H9 (cell line): Measurements from ENCODE around the gene MSS51. TPM values are rescaled to one million over a fixed set of nuclear protein-coding genes. Genes with fewer than 3 reads are reported as not detected.

Source experiments
- DNase-seq: peaks from one replicate; pipeline ENCODE4 v3.0.0-alpha.2; 2017
- H2AFZ ChIP-seq: one replicate; pipeline ENCODE4 v1.6.1; 2013; ENCODE audit warnings: mild to moderate bottlenecking, low read length, control low read depth, moderate library complexity
- H2AK5ac ChIP-seq: 2 replicates; pipeline ENCODE4 v1.6.1; 2013; ENCODE audit warnings: low read length, control low read depth, mixed read lengths; ENCODE audit not compliant: insufficient read length
- H2BK120ac ChIP-seq: one replicate; pipeline ENCODE4 v1.6.1; 2013; ENCODE audit warnings: low read depth, mild to moderate bottlenecking, low read length, control low read depth, inconsistent platforms; ENCODE audit not compliant: poor library complexity, severe bottlenecking
- H2BK12ac ChIP-seq: 2 replicates; pipeline ENCODE4 v1.6.1; 2013; ENCODE audit warnings: low read length, control low read depth, mixed read lengths, low read depth; ENCODE audit not compliant: insufficient read length
- H2BK15ac ChIP-seq: 2 replicates; pipeline ENCODE4 v1.6.1; 2013; ENCODE audit warnings: low read depth, low read length, control low read depth
- H2BK20ac ChIP-seq: one replicate; pipeline ENCODE4 v1.6.1; 2013; ENCODE audit warnings: low read depth, mild to moderate bottlenecking, low read length, control low read depth, inconsistent platforms; ENCODE audit not compliant: poor library complexity, severe bottlenecking
- H2BK5ac ChIP-seq: 2 replicates; pipeline ENCODE4 v1.6.1; 2013; ENCODE audit warnings: low read length, control low read depth, mixed read lengths; ENCODE audit not compliant: insufficient read length
- H3K14ac ChIP-seq: 2 replicates; pipeline ENCODE4 v1.6.1; 2013; ENCODE audit warnings: low read length, control low read depth; ENCODE audit not compliant: insufficient read depth
- H3K18ac ChIP-seq: 2 replicates; pipeline ENCODE4 v1.6.1; 2013; ENCODE audit warnings: low read depth, mild to moderate bottlenecking, mixed read lengths, low read length, control low read depth; ENCODE audit not compliant: insufficient read length
- H3K23ac ChIP-seq: 2 replicates; pipeline ENCODE4 v1.6.1; 2013; ENCODE audit warnings: low read length, control low read depth, mixed read lengths, low read depth; ENCODE audit not compliant: insufficient read length
- H3K23me2 ChIP-seq: 2 replicates; pipeline ENCODE4 v1.6.1; 2013; ENCODE audit warnings: low read depth, mild to moderate bottlenecking, mixed read lengths, low read length, control low read depth; ENCODE audit not compliant: insufficient read length, poor library complexity, severe bottlenecking
- H3K27ac ChIP-seq: 2 replicates; pipeline ENCODE4 v1.5.1; 2013; ENCODE audit warnings: low read length, control low read depth, mixed read lengths, low read depth; ENCODE audit not compliant: insufficient read length
- H3K27me3 ChIP-seq: 2 replicates; pipeline ENCODE4 v1.6.1; 2013; ENCODE audit warnings: low read length, control low read depth, inconsistent platforms; ENCODE audit not compliant: insufficient read depth
- H3K4ac ChIP-seq: 2 replicates; pipeline ENCODE4 v1.6.1; 2013; ENCODE audit warnings: low read depth, mild to moderate bottlenecking, control low read depth, inconsistent platforms, low read length, moderate library complexity
- H3K4me1 ChIP-seq: 2 replicates; pipeline ENCODE4 v1.6.1; 2013; ENCODE audit warnings: low read length, control low read depth, inconsistent platforms; ENCODE audit not compliant: insufficient read depth
- H3K4me2 ChIP-seq: 2 replicates; pipeline ENCODE4 v1.6.1; 2013; ENCODE audit warnings: low read length, control low read depth, mixed read lengths; ENCODE audit not compliant: insufficient read length, insufficient read depth
- H3K56ac ChIP-seq: 2 replicates; pipeline ENCODE4 v1.6.1; 2013; ENCODE audit warnings: low read depth, mild to moderate bottlenecking, mixed read lengths, low read length, control low read depth; ENCODE audit not compliant: insufficient read length
- H3K79me1 ChIP-seq: 2 replicates; pipeline ENCODE4 v1.6.1; 2013; ENCODE audit warnings: low read depth, mild to moderate bottlenecking, moderate library complexity, low read length, control low read depth, inconsistent platforms; ENCODE audit not compliant: insufficient read depth, poor library complexity, severe bottlenecking
- H3K79me2 ChIP-seq: 2 replicates; pipeline ENCODE4 v1.6.1; 2013; ENCODE audit warnings: low read length, control low read depth, inconsistent platforms; ENCODE audit not compliant: insufficient read depth
- H3K9ac ChIP-seq: 2 replicates; pipeline ENCODE4 v1.6.1; 2013; ENCODE audit warnings: low read length, control low read depth, mixed read lengths; ENCODE audit not compliant: insufficient read length; ENCODE audit errors: extremely low read depth
- H3K9me3 ChIP-seq: one replicate; pipeline ENCODE4 v1.6.1; 2013; ENCODE audit warnings: low read depth, low read length, inconsistent platforms; ENCODE audit not compliant: control insufficient read depth
- H3T11ph ChIP-seq: one replicate; pipeline ENCODE4 v1.6.1; 2013; ENCODE audit warnings: mild to moderate bottlenecking, low read length, control low read depth, inconsistent platforms
- H4K20me1 ChIP-seq: one replicate; pipeline ENCODE4 v1.6.1; 2013; ENCODE audit not compliant: control insufficient read depth, insufficient read length, insufficient read depth
- H4K5ac ChIP-seq: 2 replicates; pipeline ENCODE4 v1.6.1; 2013; ENCODE audit warnings: low read depth, mild to moderate bottlenecking, mixed read lengths, low read length, control low read depth; ENCODE audit not compliant: insufficient read length
- H4K8ac ChIP-seq: replicated peaks from 2 replicates; pipeline ENCODE4 v1.6.1; 2013; ENCODE audit warnings: low read length, control low read depth, mixed read lengths, low read depth; ENCODE audit not compliant: insufficient read length
- H4K91ac ChIP-seq: 2 replicates; pipeline ENCODE4 v1.6.1; 2013; ENCODE audit warnings: low read depth, mild to moderate bottlenecking, moderate library complexity, mixed read lengths, low read length, control low read depth; ENCODE audit not compliant: insufficient read length
- H3K27ac Mint-ChIP-seq, 3 experiments: 2 replicates in 2 of 3; 3 replicates in 1 of 3; pipeline ENCODE4 v1.8.0; 2020 to 2021; ENCODE audit warnings: mixed read lengths in 3 of 3, mild to moderate bottlenecking in 1 of 3, moderate library complexity in 1 of 3
- H3K27me3 Mint-ChIP-seq: 2 replicates; pipeline ENCODE4 v1.8.0; 2021; ENCODE audit warnings: low read depth, mild to moderate bottlenecking, moderate library complexity, mixed read lengths
- H3K36me3 Mint-ChIP-seq, 3 experiments: 2 replicates in 2 of 3; 3 replicates in 1 of 3; pipeline ENCODE4 v1.8.0; 2020 to 2021; ENCODE audit warnings: low read depth in 3 of 3, mixed read lengths in 3 of 3; ENCODE audit not compliant: insufficient read depth in 1 of 3
- H3K4me1 Mint-ChIP-seq, 2 experiments: 2 replicates each; pipeline ENCODE4 v1.8.0; 2020; ENCODE audit warnings: mixed read lengths in 2 of 2
- H3K4me3 Mint-ChIP-seq, 2 experiments: 2 replicates in 1 of 2; 3 replicates in 1 of 2; pipeline ENCODE4 v1.8.0; 2020 to 2021; ENCODE audit warnings: mild to moderate bottlenecking in 2 of 2, mixed read lengths in 2 of 2, moderate library complexity in 1 of 2
- H3K9me3 Mint-ChIP-seq, 2 experiments: 2 replicates in 1 of 2; 3 replicates in 1 of 2; pipeline ENCODE4 v1.8.0; 2020; ENCODE audit warnings: mild to moderate bottlenecking in 2 of 2, mixed read lengths in 2 of 2, moderate library complexity in 1 of 2
- CTCF ChIP-seq: fragments of 200-600 bp; sonication (generic); conservative IDR thresholded peaks from 3 replicates; pipeline ENCODE4 v1.8.0; 2021; ENCODE audit warnings: antibody characterized with exemption, mild to moderate bottlenecking
- WGBS: extraction: QIAGEN DNeasy Blood & Tissue Kit; methylation state at CpG from one replicate; pipeline ENCODE4 v1.1.7; 2013; ENCODE audit warnings: missing lambda C conversion rate, low lambda C conversion rate, mixed read lengths; ENCODE audit not compliant: insufficient read length; ENCODE audit errors: extremely low coverage; 5-methylcytosine and 5-hydroxymethylcytosine counted together
- total RNA-seq: library from RNA; stranded (reverse); gene quantifications from 2 replicates; pipeline ENCODE4 v1.2.1, GENCODE V29; 2021

The MSS51 gene
- total RNA-seq, 1 experiment from 2014 or later, result 1.9 TPM

DNA sequence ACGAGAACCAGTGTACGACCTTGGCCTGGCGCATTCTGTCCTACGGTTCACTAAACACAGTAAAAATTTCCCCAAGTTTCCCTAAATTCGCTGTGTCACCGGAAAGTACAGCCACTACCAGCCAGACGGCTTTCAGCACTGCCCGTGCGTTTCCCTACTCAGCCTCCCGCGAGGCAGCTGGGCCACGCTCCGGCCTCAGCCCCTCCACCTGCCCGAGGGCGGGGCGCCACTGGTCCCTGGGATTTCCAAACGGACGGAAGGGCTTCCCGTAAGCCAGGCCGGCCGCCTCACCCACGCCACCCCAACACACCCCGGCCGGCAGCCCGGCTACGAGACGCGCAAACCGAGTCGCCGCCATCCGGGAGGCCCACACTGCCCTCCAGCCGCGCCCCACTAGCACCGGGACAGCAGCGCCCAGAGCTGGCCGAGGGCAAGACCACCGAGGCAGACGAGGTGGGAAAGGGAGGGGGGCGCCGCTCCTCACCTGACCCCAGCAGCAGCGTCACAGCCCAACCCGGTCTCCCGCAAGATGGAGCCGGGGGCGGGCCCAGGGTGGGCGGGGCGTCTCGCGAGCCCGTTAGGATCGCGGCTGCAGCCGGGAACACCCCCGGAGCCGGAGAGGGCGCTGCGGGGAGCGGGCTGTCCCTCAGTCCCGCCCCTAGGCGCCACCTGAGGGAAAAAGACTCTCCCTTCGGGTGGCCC, 19.7 kb downstream of the MSS51 start, which contains the start of gene ANXA7:
ANXA7 (minus strand) TSS at position 531 of the 702 bp plus-strand sequence. CDS start 13,202 bp downstream, outside the sequence.
- H3K14ac ChIP-seq, result peak within 1 kb of the TSS; percentile 98
- H2AK5ac ChIP-seq, result no peak within 1 kb of the TSS
- peak within 1 kb of the TSS; percentile 17 for H2AFZ ChIP-seq
- Mint-ChIP-seq H3K4me1 (peaks cover 25 to 30% of the 10 kb centered on the region in 2 experiments), H3K9me3 (no peaks in the 10 kb centered on the region), H3K36me3 (peaks cover 0 to 10% (median 0%) of the 10 kb centered on the region in 3 experiments; a peak in 2 of 7 replicates), H3K4me3 (peak within 1 kb of the TSS; percentile 74 to 89), H3K27me3 (peaks cover 4% of the 10 kb centered on the region; the same call in 1 of the 2 replicates), H3K27ac (peak within 1 kb of the TSS; percentile 66 to 98 (median 89); a peak in 6 of 7 replicates)
- peak within 1 kb of the TSS; percentile 57 for H2BK120ac ChIP-seq
- H2BK5ac ChIP-seq, result no peak within 1 kb of the TSS
- TF ChIP-seq CTCF, result no peak; the same call in 2 of the 3 replicates
- H3K4ac ChIP-seq, result no peak within 1 kb of the TSS
- peak within 1 kb of the TSS; percentile 48 for H3K27ac ChIP-seq
- H3K9ac ChIP-seq, result peak within 1 kb of the TSS; percentile 87
- peak within 1 kb of the TSS; percentile 91; the same call in 1 of the 2 replicates for H2BK15ac ChIP-seq
- H4K8ac ChIP-seq, result no peak within 1 kb of the TSS
- H3K18ac ChIP-seq, result peak within 1 kb of the TSS; percentile 98
- peaks cover 5% of the 10 kb centered on the region; the same call in 1 of the 2 replicates for H3K79me2 ChIP-seq
- peak within 1 kb of the TSS; percentile 2 for H4K5ac ChIP-seq
- H3K4me2 ChIP-seq, result peak within 1 kb of the TSS; percentile 94
- H2BK12ac ChIP-seq, result peak within 1 kb of the TSS; percentile 43
- no peak within 1 kb of the TSS for H3T11ph ChIP-seq
- WGBS, result no CpG with 5 or more reads among the region's 62 CpGs
- H4K20me1 ChIP-seq, result no peaks in the 10 kb centered on the region
- H3K23ac ChIP-seq, result no peak within 1 kb of the TSS
- H3K23me2 ChIP-seq, result peaks cover 16% of the 10 kb centered on the region
- no peak within 1 kb of the TSS for H2BK20ac ChIP-seq
- no peaks in the 10 kb centered on the region for H3K9me3 ChIP-seq
- peak; percentile 97 for DNase-seq
- H3K27me3 ChIP-seq, result no peaks in the 10 kb centered on the region
- no peaks in the 10 kb centered on the region for H3K79me1 ChIP-seq
- no peaks in the 10 kb centered on the region for H3K4me1 ChIP-seq
- peak within 1 kb of the TSS; percentile 1 for H3K56ac ChIP-seq
- H4K91ac ChIP-seq, result peak within 1 kb of the TSS; percentile 81
